Adrenal gland (tissue), 5 donors: ENCODE data around the gene STING1.

Source experiments
- POLR2A ChIP-seq, 2 donors: fragments of 450-650 bp; IDR thresholded peaks; one replicate each; pipeline ENCODE4 v1.6.1; 2017; ENCODE audit warnings: antibody characterized with exemption in 2 of 2, mild to moderate bottlenecking in 2 of 2, moderate library complexity in 1 of 2
- TF ChIP-seq, protein P1 (sequence below), 6 experiments: fragments of 450-650 bp in 4 of 6; fragments of 200-600 bp in 2 of 6; sonication (generic) in 1 of 6; IDR thresholded peaks; 1 replicate in 5 of 6; 2 replicates in 1 of 6; pipeline versions ENCODE4 v1.5.1 to v1.8.0; 2016 to 2021; ENCODE audit warnings: antibody characterized with exemption in 6 of 6, mild to moderate bottlenecking in 2 of 6, moderate library complexity in 1 of 6
- donor health status: DM: no; HTN: no; CAD: no.

DNA sequence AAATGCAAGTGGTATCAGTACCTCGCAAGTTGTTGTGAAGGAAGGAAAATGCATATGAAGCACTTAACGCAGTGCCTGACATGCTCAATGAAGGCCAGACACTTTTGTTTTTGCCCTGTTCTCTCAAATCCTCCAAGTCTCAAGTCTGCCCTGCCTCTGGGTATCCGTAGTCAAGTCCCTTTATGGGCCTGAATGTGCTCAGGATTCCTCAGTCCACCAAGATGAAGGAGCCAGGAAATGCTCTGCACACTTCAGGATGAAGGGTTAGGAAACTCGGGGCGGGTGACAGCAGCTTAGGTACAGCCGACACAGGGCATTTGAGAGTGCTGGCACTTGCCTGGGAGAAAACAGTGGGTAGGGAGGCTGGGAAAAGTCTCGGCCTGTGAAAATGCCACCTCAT, 21.4 kb downstream of the STING1 start:
- TF ChIP-seq POLR2A (IDR thresholded peaks at IDR 0.05): no peak
- TF ChIP-seq, protein P1, sequence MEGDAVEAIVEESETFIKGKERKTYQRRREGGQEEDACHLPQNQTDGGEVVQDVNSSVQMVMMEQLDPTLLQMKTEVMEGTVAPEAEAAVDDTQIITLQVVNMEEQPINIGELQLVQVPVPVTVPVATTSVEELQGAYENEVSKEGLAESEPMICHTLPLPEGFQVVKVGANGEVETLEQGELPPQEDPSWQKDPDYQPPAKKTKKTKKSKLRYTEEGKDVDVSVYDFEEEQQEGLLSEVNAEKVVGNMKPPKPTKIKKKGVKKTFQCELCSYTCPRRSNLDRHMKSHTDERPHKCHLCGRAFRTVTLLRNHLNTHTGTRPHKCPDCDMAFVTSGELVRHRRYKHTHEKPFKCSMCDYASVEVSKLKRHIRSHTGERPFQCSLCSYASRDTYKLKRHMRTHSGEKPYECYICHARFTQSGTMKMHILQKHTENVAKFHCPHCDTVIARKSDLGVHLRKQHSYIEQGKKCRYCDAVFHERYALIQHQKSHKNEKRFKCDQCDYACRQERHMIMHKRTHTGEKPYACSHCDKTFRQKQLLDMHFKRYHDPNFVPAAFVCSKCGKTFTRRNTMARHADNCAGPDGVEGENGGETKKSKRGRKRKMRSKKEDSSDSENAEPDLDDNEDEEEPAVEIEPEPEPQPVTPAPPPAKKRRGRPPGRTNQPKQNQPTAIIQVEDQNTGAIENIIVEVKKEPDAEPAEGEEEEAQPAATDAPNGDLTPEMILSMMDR (IDR thresholded peaks at IDR 0.05): no peak
